ENCODE results near the gene DSCAM.

Gene DSCAM

GRCh38 chr21:40534886-40535285 is 312.1 kb downstream of the DSCAM start:
- no peak for DNase-seq

GRCh38 chr21:40531431-40532110 is 315.4 kb downstream of the DSCAM start:
- DNase-seq = peak; percentile 56

DNA sequence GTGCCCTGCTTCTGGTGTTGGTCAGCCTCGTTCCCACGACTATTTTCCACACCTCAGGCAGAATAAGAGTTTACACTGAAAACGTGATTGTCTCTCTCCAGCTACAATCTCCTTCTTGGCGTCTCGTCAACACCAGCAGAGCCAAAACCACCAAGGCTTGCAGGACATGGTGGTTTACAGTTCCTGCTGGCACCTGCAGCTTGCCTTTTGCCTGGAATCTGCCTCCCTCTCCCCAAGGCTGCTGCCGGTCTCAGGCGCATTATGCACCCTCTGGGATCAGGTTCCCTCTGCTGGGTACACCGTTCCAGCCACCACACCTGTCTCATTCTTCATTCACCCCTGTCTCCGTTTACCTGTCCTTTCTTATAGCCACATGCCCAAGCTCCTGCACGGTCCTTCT is 315.9 kb downstream of the DSCAM start:
- DNase-seq = no peak

- DNase-seq = no peak
Measured at GRCh38 chr21:40517646-40518045, 329.3 kb downstream of the DSCAM start.

DNA sequence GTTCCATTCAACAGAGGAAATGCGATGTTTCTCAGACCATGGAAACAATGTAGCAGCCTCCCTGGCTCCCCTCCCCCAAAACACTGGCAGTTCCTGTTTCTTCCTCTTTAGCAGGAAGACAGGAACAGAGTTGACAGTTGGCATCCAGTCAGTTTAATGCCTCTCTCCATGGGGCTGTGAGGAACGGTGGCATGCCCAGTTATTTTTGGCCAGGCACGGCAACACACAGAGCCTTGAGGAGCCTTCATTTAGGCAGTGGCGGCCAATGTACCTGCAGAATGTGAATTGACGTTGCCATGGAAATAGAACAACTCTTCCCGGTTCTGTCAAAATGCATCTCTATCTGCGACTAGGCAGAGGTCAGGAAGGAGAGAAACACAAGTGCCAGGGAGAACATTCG is 330.6 kb downstream of the DSCAM start:
- DNase-seq = no peak

GRCh38 chr21:40512590-40512989 is 334.4 kb downstream of the DSCAM start:
- no peak for DNase-seq

DNA sequence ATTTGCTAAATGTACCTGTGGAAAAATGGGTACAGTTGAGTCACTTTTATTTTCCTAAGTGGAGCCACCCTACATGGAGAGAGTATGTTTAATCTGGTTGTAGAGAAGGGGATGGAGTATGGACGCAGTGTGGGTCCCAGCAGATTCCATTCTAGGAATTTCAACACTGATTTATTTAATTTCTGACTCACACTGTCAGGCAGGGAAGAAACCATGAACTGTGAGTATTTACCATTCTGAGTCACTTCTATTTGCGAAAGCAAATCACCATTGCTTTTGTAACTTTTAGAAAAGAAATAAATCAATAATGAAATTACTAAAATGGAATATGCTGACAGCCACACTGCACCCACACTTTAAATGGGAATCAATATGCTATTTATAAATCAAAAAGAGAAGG is 339.0 kb downstream of the DSCAM start:
- DNase-seq = peak; percentile 85

- peak; percentile 9 for DNase-seq
Measured at GRCh38 chr21:40505681-40506080, 341.3 kb downstream of the DSCAM start.

- DNase-seq = no peak
Measured at GRCh38 chr21:40505244-40505643, 341.7 kb downstream of the DSCAM start.

DNA sequence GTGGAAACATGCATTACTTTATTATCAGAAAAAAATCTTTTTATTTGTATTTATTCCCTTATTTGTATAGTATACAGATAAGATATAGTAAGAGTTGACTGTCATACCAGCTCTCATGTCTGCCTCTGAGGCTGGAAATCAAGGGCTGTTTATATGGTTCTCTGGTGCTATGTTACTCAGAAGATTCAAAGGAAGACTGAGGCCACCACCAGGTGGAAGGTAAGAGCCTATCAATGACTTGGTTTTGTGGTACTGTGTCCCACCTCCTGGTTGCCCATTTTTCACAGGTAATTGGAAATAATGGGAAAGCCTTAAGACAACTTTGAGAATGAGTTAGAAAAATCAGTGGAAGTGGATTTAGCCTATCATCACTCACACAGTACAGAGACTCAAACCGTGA is 342.1 kb downstream of the DSCAM start:
- DNase-seq = no peak

DNA sequence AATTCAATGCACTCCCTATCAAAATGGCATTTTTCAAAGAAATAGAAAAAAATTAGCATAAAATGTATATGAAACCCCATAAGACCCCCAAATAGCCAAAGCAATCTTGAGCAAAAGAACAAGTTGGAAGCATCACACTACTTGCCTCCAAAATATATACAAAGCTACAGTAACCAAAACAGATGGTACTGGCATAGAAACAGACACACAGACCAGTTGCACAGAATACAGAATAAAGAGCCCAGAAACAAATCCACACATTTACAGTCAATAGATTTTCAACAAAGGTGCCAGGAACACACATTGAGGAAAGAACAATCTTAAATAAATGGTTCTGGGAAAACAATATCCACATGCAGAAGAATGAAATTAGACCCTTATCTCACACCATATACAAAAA is 350.8 kb downstream of the DSCAM start:
- DNase-seq = no peak

DNA sequence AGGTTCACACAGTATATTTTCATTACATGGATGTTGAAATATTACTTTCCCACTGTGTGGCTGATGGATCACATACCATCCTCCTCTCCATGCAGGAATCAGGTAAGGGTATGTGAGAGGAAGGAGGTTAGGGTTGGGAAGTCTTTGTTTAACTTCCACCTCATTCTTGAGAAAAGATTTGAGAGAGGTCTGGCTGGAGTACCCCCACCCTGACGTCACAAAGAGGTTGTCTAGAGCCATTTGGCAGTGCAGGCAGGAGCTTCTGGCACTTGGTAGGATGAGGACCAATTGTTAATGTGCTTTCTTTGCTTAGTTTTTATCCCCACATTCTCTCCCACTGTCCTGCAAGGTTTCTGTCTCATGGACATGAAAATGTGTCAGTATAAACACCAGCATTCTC is 356.6 kb downstream of the DSCAM start:
- DNase-seq = no peak

- DNase-seq = no peak
Measured at GRCh38 chr21:40489001-40489400, 358.0 kb downstream of the DSCAM start.

DNA sequence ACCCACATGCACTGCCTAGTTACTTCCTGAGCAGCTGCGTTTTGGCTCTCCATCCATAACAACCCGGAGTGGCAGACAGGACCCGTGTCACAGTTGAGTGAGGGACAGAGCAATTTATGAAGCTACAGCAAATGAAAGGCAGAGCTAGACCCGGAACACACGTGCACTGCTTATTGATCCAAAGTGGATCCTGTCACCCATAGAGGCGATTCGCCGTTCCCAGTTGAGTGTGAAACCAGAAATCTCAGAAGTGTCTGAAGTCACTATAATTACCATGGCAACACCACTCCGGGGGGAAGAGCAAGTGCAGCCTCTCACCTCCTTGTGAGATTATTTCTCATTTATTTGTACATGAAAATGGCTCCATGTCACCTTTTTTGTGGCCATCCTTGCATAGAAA is 365.2 kb downstream of the DSCAM start:
- DNase-seq = no peak

- no peak for DNase-seq
Measured at GRCh38 chr21:40474513-40474912, 372.4 kb downstream of the DSCAM start.

- peak; percentile 70 for DNase-seq
Measured at GRCh38 chr21:40472013-40472412, 374.9 kb downstream of the DSCAM start.

DNA sequence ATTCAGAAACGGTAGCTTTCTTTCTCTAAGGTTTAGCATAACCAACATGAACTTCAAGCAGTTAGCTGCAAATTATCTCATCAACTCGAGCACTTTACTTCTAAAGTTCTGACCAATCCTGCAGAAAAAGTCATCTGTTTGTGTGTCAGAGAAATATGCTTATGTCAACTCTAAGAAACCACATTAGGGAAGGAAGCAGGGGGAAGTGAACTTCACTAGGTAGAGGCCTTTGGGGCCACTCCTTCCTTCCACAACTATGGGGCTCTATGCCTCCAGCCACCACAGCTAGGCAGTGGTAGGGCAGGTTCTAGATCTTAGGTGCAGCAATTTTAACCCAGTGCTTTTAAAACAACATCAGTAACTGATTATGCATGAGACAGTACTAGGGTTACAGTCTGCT is 375.9 kb downstream of the DSCAM start:
- DNase-seq = peak; percentile 35

DNA sequence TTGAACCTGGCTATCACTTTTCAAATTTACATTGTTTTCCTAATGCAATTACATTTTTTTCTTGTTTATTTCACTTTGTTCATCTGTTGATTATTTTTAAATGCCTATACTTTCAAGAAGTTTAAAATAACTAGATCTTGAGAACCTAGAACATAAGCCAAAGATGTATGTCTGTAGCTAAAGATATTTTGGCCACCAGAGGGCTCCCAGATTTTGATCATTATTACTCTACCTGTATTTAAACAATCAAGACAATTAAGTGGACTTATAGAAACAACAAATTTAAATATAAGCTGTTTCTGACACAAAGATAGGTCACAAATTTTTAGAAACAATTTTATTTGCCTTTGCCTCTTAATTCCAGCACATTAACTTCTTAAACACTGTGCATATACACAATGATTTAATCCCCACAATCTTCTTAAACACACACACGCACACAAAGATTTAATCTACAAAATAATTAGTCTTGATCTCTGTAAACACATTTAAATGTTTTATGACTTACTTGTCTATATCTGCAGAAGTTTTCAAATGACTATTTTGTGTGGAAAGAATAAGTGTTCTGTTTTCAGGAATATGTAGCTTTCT is 380.0 kb downstream of the DSCAM start:
- peak; percentile 16 for DNase-seq

DNA sequence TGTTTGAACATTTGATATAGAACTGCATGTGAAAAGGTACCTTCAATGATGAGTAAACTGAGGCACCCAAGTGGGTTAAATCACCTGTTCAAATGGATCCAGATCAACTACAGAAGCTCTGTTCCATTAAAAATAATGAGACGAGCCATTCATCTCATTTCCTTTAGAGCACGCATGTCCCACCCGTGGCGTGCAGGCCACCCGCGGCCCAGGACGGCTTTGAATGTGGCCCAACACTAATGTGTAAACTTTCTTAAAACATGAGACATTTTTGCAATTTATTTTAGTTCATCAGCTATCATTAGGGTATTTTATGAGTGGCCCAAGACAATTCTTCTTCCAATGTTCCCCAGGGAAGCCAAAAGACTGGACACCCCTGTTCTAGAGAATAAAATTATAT is 381.6 kb downstream of the DSCAM start:
- DNase-seq = no peak

DNA sequence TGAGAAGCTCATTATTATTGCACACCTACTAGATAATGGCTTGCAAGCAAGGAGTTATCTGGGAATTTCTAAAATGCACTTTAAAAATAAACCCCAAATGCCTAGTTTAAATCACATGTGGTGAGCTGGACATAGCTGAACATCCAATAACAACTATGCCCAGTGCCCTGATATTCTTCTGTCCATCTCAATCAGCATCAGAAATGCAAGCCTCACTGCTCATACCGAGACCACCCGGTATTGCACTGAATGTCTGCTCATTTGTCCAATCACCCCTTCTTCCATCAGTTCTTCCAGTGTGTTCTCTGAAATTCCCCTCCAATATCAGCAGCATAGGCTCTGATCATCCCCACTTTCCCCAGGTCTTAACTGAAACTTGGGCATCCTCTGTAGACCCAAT is 383.8 kb downstream of the DSCAM start:
- no peak for DNase-seq

DNA sequence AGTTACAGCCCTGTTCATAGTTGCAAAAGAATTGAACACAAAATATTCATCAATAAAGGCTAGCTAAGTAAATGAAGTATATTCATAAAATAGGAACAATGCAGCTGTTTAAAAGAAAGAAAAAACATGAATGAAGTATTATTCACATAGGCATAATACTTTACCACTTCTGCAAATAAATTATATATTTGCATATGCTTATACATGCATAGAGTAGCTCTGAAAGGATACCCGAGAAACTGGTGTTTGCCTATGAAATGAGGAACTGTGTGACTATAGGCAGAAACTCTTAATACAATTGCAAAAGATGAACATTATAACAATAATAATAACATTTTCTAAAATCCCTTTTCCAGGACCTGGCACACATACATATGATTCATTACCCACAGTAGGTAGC is 385.9 kb downstream of the DSCAM start:
- no peak for DNase-seq

DNA sequence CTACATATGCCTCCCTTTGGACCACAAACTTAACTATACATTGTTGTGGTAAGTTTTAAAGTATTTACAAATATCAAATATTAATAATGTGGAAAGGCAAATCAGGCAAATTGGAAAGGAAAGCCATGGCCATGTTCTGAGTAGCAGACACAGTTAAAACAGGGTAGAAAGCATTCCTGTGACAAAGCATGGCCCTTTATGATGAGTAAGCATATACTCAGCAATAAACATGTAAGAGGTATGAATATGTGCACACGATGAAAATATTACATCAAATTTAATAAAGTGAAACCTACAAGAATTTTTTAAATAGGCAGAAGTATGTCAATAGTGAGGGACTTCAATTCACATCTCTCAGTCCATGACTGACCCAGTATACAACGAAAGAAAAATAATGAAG is 389.2 kb downstream of the DSCAM start:
- no peak for DNase-seq

- no peak for DNase-seq
Measured at GRCh38 chr21:40454057-40454456, 392.9 kb downstream of the DSCAM start.

DNA sequence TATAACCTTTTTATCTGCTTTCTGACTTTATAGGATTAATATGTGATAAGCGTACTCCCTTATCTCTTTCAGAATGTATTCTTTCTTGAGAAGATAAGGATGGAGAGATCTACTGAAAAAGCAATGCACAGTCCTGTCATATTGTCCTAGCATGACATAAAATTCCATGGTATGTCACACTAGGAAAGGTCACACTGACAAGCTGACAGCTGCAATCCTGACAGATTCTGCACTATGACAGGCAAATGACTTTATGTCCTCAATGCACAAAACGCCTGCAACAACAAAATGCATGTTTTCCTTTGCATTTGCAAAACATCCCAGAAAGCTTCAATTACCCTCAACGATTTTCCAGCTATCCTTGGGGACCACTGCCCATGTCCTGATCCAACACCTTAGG is 393.8 kb downstream of the DSCAM start:
- DNase-seq = no peak

DNA sequence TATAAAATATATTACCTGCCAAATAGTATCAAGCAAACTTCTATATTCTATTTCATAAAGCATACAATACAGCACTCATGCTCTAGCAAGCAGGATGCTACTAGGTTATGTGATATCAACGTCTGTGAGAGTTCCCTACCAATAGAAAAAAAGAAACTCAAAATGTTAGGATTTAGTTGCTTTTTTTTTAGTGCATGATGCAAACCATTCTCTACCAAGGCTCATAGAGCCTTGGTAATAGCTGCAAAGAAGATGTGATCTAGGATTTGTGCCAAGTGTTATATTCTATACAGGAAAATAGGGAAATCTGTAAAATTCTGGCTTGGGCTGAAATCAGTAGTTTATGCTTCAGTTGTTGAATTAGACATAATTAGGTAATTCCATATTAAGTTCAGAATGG is 394.4 kb downstream of the DSCAM start:
- DNase-seq = no peak

Data from fibroblast of skin of back (primary cell).